SK-N-MC (cell line): ENCODE results near the gene CHN1.

Source experiments
- EZH2 ChIP-seq: fragments of 200-600 bp; sonication (generic); IDR thresholded peaks from one replicate; pipeline ENCODE4 v1.6.1; 2017; ENCODE audit warnings: antibody characterized with exemption
- FOXP2 ChIP-seq: optimal IDR thresholded peaks from 2 replicates; pipeline ENCODE3; 2011; ENCODE audit warnings: mild to moderate bottlenecking, moderate library complexity; ENCODE audit not compliant: insufficient read depth; ENCODE audit errors: extremely low read length, control extremely low read depth
- POLR2AphosphoS5 ChIP-seq: IDR thresholded peaks from 2 replicates; pipeline ENCODE4 v1.6.1; 2012; ENCODE audit warnings: mild to moderate bottlenecking, low read depth, low read length, borderline replicate concordance

GRCh38 chr2:174830561-174830960 lies 174.6 kb downstream of the CHN1 start:
- TF ChIP-seq EZH2 (no peak), POLR2AphosphoS5 (no peak), FOXP2 (no peak)
